Lung (tissue), 12 donors: Measurements from ENCODE around the gene KBTBD4. TPM values are rescaled to one million over a fixed set of nuclear protein-coding genes. Genes with fewer than 3 reads are reported as not detected.

Source experiments
- ATAC-seq: fragments of 200-7000 bp; cut with Tn5 transposase; one replicate; pipeline ENCODE4 v1.9.1; 2020; ENCODE audit warnings: moderate number of reproducible peaks; ENCODE audit not compliant: insufficient read depth, low FRiP score
- DNase-seq, 3 donors: peaks; one replicate each; pipeline ENCODE4 v3.0.0-alpha.2; 2013 to 2017
- H3K27ac ChIP-seq, 2 donors: one replicate each; pipeline ENCODE4 v1.5.1; 2013; ENCODE audit warnings: mild to moderate bottlenecking in 2 of 2, moderate library complexity in 2 of 2, control low read depth in 1 of 2, inconsistent platforms in 1 of 2, low read depth in 1 of 2, low read length in 1 of 2
- H3K27me3 ChIP-seq, 3 donors: one replicate each; pipeline ENCODE4 v1.5.1; 2013; ENCODE audit warnings: low read length in 2 of 3; ENCODE audit not compliant: control insufficient read depth in 3 of 3, insufficient read depth in 3 of 3
- H3K36me3 ChIP-seq, 4 donors: one replicate each; pipeline ENCODE4 v1.5.1; 2013; ENCODE audit warnings: low read length in 4 of 4, mild to moderate bottlenecking in 1 of 4, moderate library complexity in 1 of 4; ENCODE audit not compliant: control insufficient read depth in 4 of 4, insufficient read depth in 4 of 4
- H3K4me1 ChIP-seq, 5 donors: one replicate each; pipeline ENCODE4 v1.5.1; 2013; ENCODE audit warnings: low read length in 5 of 5, mild to moderate bottlenecking in 2 of 5, moderate library complexity in 1 of 5; ENCODE audit not compliant: control insufficient read depth in 5 of 5, insufficient read depth in 5 of 5
- H3K4me3 ChIP-seq: one replicate; pipeline ENCODE4 v1.5.1; 2013; ENCODE audit warnings: mild to moderate bottlenecking, control low read depth, moderate library complexity
- H3K9ac ChIP-seq, 2 donors: one replicate each; pipeline ENCODE4 v1.5.1; 2013; ENCODE audit warnings: low read length in 2 of 2, control low read depth in 1 of 2; ENCODE audit not compliant: insufficient read depth in 1 of 2
- H3K9me3 ChIP-seq, 4 donors: one replicate each; pipeline ENCODE4 v1.5.1; 2013; ENCODE audit warnings: low read length in 3 of 4, mild to moderate bottlenecking in 1 of 4, moderate library complexity in 1 of 4; ENCODE audit not compliant: control insufficient read depth in 4 of 4, insufficient read depth in 3 of 4
- WGBS, 2 donors: extraction: QIAGEN DNeasy Blood & Tissue Kit; methylation state at CpG; one replicate each; pipeline ENCODE4 v1.1.7; 2013; 5-methylcytosine and 5-hydroxymethylcytosine counted together
- polyA plus RNA-seq, 2 donors: library from polyadenylated mRNA; stranded (reverse); fragments of 200-250 nt; gene quantifications; one replicate each; pipeline ENCODE4 v1.2.1, GENCODE V29; 2013
- total RNA-seq, 2 donors: library from RNA; depleted of rRNA in 1 of 2; stranded (reverse); fragments of >200 nt in 1 of 2; gene quantifications; one replicate each; pipeline ENCODE4 v1.2.1, GENCODE V29; 2014 to 2021
- TF ChIP-seq, protein P1 (sequence below): IDR thresholded peaks from 2 replicates; pipeline ENCODE4 v1.5.1; 2012; ENCODE audit warnings: mild to moderate bottlenecking; ENCODE audit errors: control extremely low read depth, extremely low read depth
- donor health status: control.
- donor health status: control.
- donor health status: Bipolar disorder and iron deficiency.
- donor health status: healthy.
- donor health status: DM: yes; HTN: yes; CAD: no.

KBTBD4 gene
- total and polyA plus RNA-seq, 4 donors, result 5.8 to 17.1 (median 15.9) TPM

- ATAC-seq (no peak), DNase-seq (no peak)
- Histone ChIP-seq H3K9ac (no peak overlapping the region), H3K27me3 (no peaks in the 10 kb centered on the region), H3K4me1 (peaks cover 8 to 37% (median 14%) of the 10 kb centered on the region in 5 donors), H3K27ac (no peak overlapping the region), H3K36me3 (peaks cover 0 to 7% (median under 1%) of the 10 kb centered on the region in 4 donors), H3K4me3 (no peak overlapping the region), H3K9me3 (no peaks in the 10 kb centered on the region)
- TF ChIP-seq, protein P1, sequence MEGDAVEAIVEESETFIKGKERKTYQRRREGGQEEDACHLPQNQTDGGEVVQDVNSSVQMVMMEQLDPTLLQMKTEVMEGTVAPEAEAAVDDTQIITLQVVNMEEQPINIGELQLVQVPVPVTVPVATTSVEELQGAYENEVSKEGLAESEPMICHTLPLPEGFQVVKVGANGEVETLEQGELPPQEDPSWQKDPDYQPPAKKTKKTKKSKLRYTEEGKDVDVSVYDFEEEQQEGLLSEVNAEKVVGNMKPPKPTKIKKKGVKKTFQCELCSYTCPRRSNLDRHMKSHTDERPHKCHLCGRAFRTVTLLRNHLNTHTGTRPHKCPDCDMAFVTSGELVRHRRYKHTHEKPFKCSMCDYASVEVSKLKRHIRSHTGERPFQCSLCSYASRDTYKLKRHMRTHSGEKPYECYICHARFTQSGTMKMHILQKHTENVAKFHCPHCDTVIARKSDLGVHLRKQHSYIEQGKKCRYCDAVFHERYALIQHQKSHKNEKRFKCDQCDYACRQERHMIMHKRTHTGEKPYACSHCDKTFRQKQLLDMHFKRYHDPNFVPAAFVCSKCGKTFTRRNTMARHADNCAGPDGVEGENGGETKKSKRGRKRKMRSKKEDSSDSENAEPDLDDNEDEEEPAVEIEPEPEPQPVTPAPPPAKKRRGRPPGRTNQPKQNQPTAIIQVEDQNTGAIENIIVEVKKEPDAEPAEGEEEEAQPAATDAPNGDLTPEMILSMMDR, result no peak
- 91 to 92% methylated on average over 4 of the region's 4 CpGs for WGBS, 2 donors
Observed at GRCh38 chr11:47534704-47535251, 44.0 kb downstream of the KBTBD4 start.

DNA sequence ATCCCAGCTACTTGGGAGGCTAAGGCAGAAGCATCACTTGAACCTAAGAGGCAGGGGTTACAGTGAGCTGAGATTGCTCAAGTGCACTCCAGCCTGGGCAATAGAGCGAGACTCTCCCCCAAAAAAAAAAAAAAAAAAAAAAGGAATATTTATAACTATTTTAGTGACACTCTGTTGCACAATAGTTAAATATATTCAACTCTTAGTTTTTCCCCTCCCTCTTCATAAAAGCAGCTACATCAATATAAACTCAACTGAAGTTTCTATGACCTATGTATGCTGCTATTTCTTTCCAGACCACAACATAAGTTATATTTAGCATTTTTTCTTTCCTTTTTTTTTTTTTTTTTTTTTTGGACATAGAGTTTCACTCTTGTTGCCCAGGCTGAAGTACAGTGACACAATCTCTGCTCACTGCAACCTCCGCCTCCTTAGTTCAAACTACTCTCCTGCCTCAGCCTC lies 45.0 kb downstream of the KBTBD4 start:
- TF ChIP-seq, protein P1, result no peak
- DNase-seq, result no peak
- Histone ChIP-seq H3K9ac (no peak overlapping the region), H3K27me3 (no peaks in the 10 kb centered on the region), H3K4me3 (no peak overlapping the region), H3K4me1 (peaks cover 1 to 27% (median 6%) of the 10 kb centered on the region in 5 donors), H3K36me3 (peaks cover 0 to 7% (median under 1%) of the 10 kb centered on the region in 4 donors), H3K9me3 (no peaks in the 10 kb centered on the region), H3K27ac (no peak overlapping the region)
- WGBS, 2 donors, result 54 to 55% methylated on average over 2 of the region's 2 CpGs
- ATAC-seq, result no peak

DNA sequence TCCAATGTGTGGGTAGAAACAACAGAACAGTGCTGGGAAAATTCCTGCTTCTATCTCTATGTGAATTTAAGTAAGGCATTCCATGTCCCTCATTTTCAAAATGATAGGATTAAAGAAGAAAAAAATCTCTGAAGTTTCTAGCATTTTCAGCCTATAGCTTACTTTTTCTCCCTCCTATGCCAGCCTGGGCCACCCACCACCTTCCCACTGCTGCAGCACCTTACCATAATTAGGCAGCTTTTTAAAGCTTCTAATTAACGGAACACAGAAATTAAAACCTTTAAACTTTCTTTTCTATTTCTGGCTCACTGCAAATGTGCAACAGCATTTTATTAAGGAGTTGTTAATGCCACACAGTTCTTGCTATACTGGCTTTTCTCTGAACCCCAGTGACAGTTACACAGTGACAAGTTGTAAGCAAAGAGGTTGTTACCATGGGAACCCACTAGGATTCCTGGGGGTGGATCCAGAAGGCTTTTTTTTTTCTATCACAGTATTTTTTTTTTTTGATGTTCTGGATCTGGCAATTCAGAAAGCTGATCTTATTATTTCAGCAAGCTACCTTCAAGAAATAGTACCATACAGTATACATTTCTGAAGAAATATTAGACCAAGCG lies 46.1 kb downstream of the KBTBD4 start:
- Histone ChIP-seq H3K4me1 (peaks cover 0 to 25% (median 5%) of the 10 kb centered on the region in 5 donors), H3K9me3 (no peaks in the 10 kb centered on the region), H3K4me3 (no peak overlapping the region), H3K9ac (no peak overlapping the region), H3K27ac (peak overlapping the region in 1 of 2 donors; percentile 24), H3K27me3 (no peaks in the 10 kb centered on the region), H3K36me3 (peaks cover 0 to 7% (median under 1%) of the 10 kb centered on the region in 4 donors)
- 92 to 96% methylated on average over 2 of the region's 2 CpGs for WGBS, 2 donors
- DNase-seq (peak in 1 of 3 donors; percentile 44), ATAC-seq (no peak)
- TF ChIP-seq, protein P1, result no peak
